ENCODE measurements around the gene XXYLT1. TPM values are rescaled to one million over a fixed set of nuclear protein-coding genes. Genes with fewer than 3 reads are reported as not detected.
"Not testable (repeated sequence)": the region's sequence is repeated elsewhere in the genome, so short reads cannot be mapped to it uniquely, and the experiment has no call there.

The XXYLT1 gene
- total RNA-seq, 4 donors from 2014 or later = 9.6 to 17.7 (median 13.2) TPM

- no peak for TF ChIP-seq EP300 (IDR thresholded peaks at IDR 0.05)
- TF ChIP-seq POLR2A (IDR thresholded peaks at IDR 0.05) = no peak
- TF ChIP-seq CTCF (IDR thresholded peaks at IDR 0.05) = no peak
- 68 to 72% methylated on average over 9 of the region's 9 CpGs for whole genome bisulfite sequencing, 2 donors
Measured at GRCh38 chr3:195221015-195221853, 49.7 kb downstream of the XXYLT1 start.

DNA sequence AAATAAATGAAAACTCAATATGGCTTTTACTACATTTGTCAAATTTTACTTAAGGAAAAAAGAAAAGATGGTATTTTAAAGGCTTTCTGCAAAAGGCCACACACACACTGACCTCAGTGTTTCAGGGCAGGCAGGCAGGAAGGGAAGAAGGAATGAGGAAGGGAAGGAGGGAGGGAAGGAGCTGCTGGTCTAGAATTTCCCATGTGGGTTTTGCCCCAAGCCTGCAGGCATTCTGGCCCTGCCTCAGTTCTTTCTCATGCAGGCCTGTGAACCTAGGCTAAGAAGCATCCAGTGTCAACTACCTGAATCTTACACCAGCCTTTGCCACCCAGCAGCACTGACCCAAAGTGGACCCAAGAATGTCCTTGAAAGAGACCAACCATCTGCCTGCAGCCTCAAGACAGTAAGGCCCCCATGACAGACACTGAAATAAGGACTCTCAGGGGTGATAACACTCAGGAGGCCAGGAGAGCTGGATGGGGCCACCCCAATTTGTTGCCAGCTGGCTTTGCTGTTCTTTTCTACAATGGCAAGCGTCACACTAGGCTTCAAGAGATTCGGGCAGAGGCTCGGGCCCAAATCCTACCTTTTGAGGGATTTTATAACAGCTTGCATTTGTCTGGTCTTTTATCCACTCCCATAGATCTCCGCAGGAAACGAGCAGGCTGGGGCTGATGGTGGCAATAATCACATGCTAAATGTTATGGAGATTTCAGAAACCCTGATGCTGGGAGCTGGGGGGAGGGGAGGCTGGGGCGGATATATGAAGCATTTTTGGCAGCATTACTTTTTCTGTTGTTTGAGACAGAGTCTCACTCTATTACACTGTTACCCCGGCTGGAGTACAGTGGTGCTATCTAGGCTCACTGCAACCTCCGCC is 51.4 kb downstream of the XXYLT1 start:
- Histone ChIP-seq H3K4me3 (no peak overlapping the region), H3K9me3 (no peaks in the 10 kb centered on the region), H3K27ac (no peak overlapping the region), H3K36me3 (peaks cover 0 to 5% (median 0%) of the 10 kb centered on the region in 3 donors), H3K27me3 (no peaks in the 10 kb centered on the region), H3K4me1 (peaks cover 0 to 43% (median 11%) of the 10 kb centered on the region in 4 donors)
- no peak for DNase-seq (ENCODE audit: low spot score in 2 of 2)
- TF ChIP-seq CTCF (IDR thresholded peaks at IDR 0.05) = no peak
- no peak for TF ChIP-seq EP300 (IDR thresholded peaks at IDR 0.05)
- no peak for TF ChIP-seq POLR2A (IDR thresholded peaks at IDR 0.05)
- 82 to 89% methylated on average over 8 of the region's 8 CpGs for WGBS, 2 donors

More at GRCh38 chr3:195221015-195221853, 49.7 kb downstream of the XXYLT1 start:
- H3K36me3 ChIP-seq = peaks cover 0 to 16% (median 0%) of the 10 kb centered on the region in 3 donors
- no peaks in the 10 kb centered on the region for H3K27me3 ChIP-seq
- H3K4me1 ChIP-seq = peaks cover 0 to 44% (median 11%) of the 10 kb centered on the region in 4 donors
- no peak for DNase-seq (ENCODE audit: low spot score in 2 of 2)
- no peak overlapping the region for H3K4me3 ChIP-seq
- peak overlapping the region in 3 of 4 donors; percentile 22 to 80 (median 52) for H3K27ac ChIP-seq
- H3K9me3 ChIP-seq = no peaks in the 10 kb centered on the region

DNA sequence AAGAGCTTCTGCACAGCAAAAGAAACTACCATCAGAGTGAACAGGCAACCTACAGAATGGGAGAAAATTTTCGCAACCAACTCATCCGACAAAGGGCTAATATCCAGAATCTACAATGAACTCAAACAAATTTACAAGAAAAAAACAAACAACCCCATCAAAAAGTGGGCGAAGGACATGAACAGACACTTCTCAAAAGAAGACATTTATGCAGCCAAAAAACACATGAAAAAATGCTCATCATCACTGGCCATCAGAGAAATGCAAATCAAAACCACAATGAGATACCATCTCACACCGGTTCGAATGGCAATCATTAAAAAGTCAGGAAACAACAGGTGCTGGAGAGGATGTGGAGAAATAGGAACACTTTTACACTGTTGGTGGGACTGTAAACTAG is 52.6 kb downstream of the XXYLT1 start:
- 84 to 95% methylated on average over 5 of the region's 5 CpGs for WGBS, 2 donors
- H3K36me3 ChIP-seq; H3K27ac ChIP-seq; H3K9me3 ChIP-seq; H3K4me3 ChIP-seq; DNase-seq (ENCODE audit: low spot score in 2 of 2); H3K27me3 ChIP-seq: not testable (repeated sequence)
- H3K4me1 ChIP-seq = peaks cover 0 to 31% (median 10%) of the 10 kb centered on the region in 4 donors

GRCh38 chr3:195215576-195215975 is 55.4 kb downstream of the XXYLT1 start:
- not testable (repeated sequence) for H3K4me3 ChIP-seq

DNA sequence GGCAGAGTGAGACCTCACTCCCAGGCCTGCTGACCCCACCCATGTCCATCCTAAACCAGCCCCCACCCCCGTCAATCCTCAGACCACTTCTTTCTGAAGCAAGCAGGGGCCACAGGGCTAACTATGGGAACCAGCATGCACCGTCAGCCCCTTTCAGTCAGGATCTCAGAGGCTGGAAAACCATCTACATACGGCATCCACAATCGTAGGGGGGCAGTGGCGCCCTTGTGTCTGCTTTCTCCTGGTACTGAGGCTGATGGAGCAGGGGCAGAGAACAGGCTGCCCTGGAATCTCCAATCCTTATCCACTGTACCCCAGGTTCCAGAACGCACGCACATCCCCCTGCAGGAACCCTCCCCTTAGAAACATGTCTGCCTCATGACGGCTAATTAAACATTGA is 56.6 kb downstream of the XXYLT1 start:
- Histone ChIP-seq H3K4me3 (no peak overlapping the region), H3K27ac (no peak overlapping the region), H3K4me1 (peaks cover 0 to 25% (median 12%) of the 10 kb centered on the region in 4 donors), H3K9me3 (no peaks in the 10 kb centered on the region), H3K36me3 (no peaks in the 10 kb centered on the region), H3K27me3 (no peaks in the 10 kb centered on the region)
- 94 to 96% methylated on average over 6 to 8 of the region's 8 CpGs for WGBS, 2 donors
- TF ChIP-seq EP300 (IDR thresholded peaks at IDR 0.05) = no peak
- no peak for TF ChIP-seq POLR2A (IDR thresholded peaks at IDR 0.05)
- no peak for TF ChIP-seq CTCF (IDR thresholded peaks at IDR 0.05)
- DNase-seq (ENCODE audit: low spot score in 2 of 2) = no peak

More at GRCh38 chr3:195215576-195215975, 55.4 kb downstream of the XXYLT1 start:
- not testable (repeated sequence) for H3K9me3 ChIP-seq; DNase-seq (ENCODE audit: low spot score in 2 of 2); H3K27ac ChIP-seq; H3K27me3 ChIP-seq; H3K36me3 ChIP-seq
- H3K4me1 ChIP-seq = peaks cover 0 to 18% (median 8%) of the 10 kb centered on the region in 4 donors
- 95 to 96% methylated on average over 2 of the region's 2 CpGs for WGBS, 2 donors

All from tibial nerve (tissue), 4 donors.